PC-9 (cell line): ENCODE results near the gene PRSS3. TPM values are rescaled to one million over a fixed set of nuclear protein-coding genes. Genes with fewer than 3 reads are reported as not detected.
"Not testable (repeated sequence)": the region's sequence is repeated elsewhere in the genome, so short reads cannot be mapped to it uniquely, and the experiment has no call there.

Experiments used
- BruUV-seq: library from RNA; stranded (reverse); fragments of 400-500 nt; replicated peaks from 2 replicates; lab custom pipeline; 2021; lab: Mats Ljungman, UMichigan
- CTCF ChIA-PET: fragments of 300-600 bp; sonication (Branson Sonifier 250); formaldehyde crosslinking; loops from one replicate; lab custom pipeline; 2022; ENCODE audit warnings: antibody characterized with exemption; lab: Charles Lee
- POLR2A ChIA-PET: fragments of 300-600 bp; sonication (Branson Sonifier 250); formaldehyde crosslinking; loops from one replicate; lab custom pipeline; 2022; ENCODE audit warnings: antibody characterized with exemption; ENCODE audit not compliant: unreplicated experiment; lab: Charles Lee
- DNase-seq, 2 experiments: peaks; one replicate each; pipeline versions ENCODE4 v3.0.0 to v3.0.0-alpha.2; 2015 to 2022; ENCODE audit warnings: mixed read lengths in 1 of 2
- H2AFZ ChIP-seq: fragments of 200-600 bp; sonication (generic); 2 replicates; pipeline ENCODE4 v1.8.1; 2017; ENCODE audit warnings: antibody characterized with exemption
- H3F3A ChIP-seq: fragments of 200-600 bp; sonication (generic); 2 replicates; pipeline ENCODE4 v1.8.1; 2017; ENCODE audit warnings: antibody characterized with exemption, mild to moderate bottlenecking, low read depth; ENCODE audit not compliant: insufficient read depth
- H3K27ac ChIP-seq: fragments of 200-600 bp; sonication (generic); 2 replicates; pipeline ENCODE4 v1.6.1; 2016; ENCODE audit warnings: mixed run types
- H3K27me3 ChIP-seq: fragments of 200-600 bp; sonication (generic); 2 replicates; pipeline ENCODE4 v1.6.1; 2016; ENCODE audit warnings: low read depth, mixed run types; ENCODE audit not compliant: insufficient read depth
- H3K36me3 ChIP-seq: fragments of 200-600 bp; sonication (generic); 2 replicates; pipeline ENCODE4 v1.6.1; 2016; ENCODE audit warnings: low read depth, mixed run types
- H3K4me1 ChIP-seq: fragments of 200-600 bp; sonication (generic); replicated peaks from 2 replicates; pipeline ENCODE4 v1.6.1; 2016; ENCODE audit warnings: mixed run types; ENCODE audit not compliant: insufficient read depth
- H3K4me2 ChIP-seq: fragments of 200-600 bp; sonication (generic); 2 replicates; pipeline ENCODE4 v1.6.1; 2017; ENCODE audit warnings: mixed run types
- H3K4me3 ChIP-seq: fragments of 200-600 bp; sonication (generic); 2 replicates; pipeline ENCODE4 v1.6.1; 2016; ENCODE audit warnings: mixed run types
- H3K79me2 ChIP-seq: fragments of 200-600 bp; sonication (generic); 2 replicates; pipeline ENCODE4 v1.6.1; 2017; ENCODE audit warnings: low read depth, mixed run types
- H3K9me2 ChIP-seq: fragments of 200-600 bp; sonication (generic); 2 replicates; pipeline ENCODE4 v1.8.1; 2017; ENCODE audit warnings: mild to moderate bottlenecking; ENCODE audit not compliant: insufficient read depth
- H3K9me3 ChIP-seq: fragments of 200-600 bp; sonication (generic); 2 replicates; pipeline ENCODE4 v1.8.1; 2016; ENCODE audit warnings: low read depth; ENCODE audit not compliant: insufficient read depth
- H4K20me1 ChIP-seq: fragments of 200-600 bp; sonication (generic); 2 replicates; pipeline ENCODE4 v1.8.1; 2017; ENCODE audit not compliant: insufficient read depth
- EZH2 ChIP-seq: fragments of 200-600 bp; sonication (generic); IDR thresholded peaks from 2 replicates; pipeline ENCODE4 v1.8.0; 2017; ENCODE audit warnings: antibody characterized with exemption, low read depth
- intact Hi-C: fragments of 100-400 bp; cut with micrococcal nuclease; formaldehyde crosslinking; loops from one replicate; pipeline ENCODE4 v1.10.0; 2022; ENCODE audit not compliant: unreplicated experiment
- total RNA-seq: library from RNA; stranded (reverse); gene quantifications from 2 replicates; pipeline ENCODE4 v1.2.3, GENCODE V29; 2021
- TF ChIP-seq, protein P1 (sequence below): fragments of 200-600 bp; sonication (generic); conservative IDR thresholded peaks from 2 replicates; pipeline ENCODE4 v1.6.1; 2017; ENCODE audit warnings: mixed run types, antibody characterized with exemption, mild to moderate bottlenecking, moderate library complexity

The PRSS3 gene
- total RNA-seq, 1 experiment from 2014 or later: 1.6 TPM

- no peaks in the 10 kb centered on the region for H3K9me2 ChIP-seq
- peaks cover 11% of the 10 kb centered on the region; the same call in 1 of the 2 replicates for H3K79me2 ChIP-seq
- peak overlapping the region; percentile 77 for H3K27ac ChIP-seq
- TF ChIP-seq, protein P1, sequence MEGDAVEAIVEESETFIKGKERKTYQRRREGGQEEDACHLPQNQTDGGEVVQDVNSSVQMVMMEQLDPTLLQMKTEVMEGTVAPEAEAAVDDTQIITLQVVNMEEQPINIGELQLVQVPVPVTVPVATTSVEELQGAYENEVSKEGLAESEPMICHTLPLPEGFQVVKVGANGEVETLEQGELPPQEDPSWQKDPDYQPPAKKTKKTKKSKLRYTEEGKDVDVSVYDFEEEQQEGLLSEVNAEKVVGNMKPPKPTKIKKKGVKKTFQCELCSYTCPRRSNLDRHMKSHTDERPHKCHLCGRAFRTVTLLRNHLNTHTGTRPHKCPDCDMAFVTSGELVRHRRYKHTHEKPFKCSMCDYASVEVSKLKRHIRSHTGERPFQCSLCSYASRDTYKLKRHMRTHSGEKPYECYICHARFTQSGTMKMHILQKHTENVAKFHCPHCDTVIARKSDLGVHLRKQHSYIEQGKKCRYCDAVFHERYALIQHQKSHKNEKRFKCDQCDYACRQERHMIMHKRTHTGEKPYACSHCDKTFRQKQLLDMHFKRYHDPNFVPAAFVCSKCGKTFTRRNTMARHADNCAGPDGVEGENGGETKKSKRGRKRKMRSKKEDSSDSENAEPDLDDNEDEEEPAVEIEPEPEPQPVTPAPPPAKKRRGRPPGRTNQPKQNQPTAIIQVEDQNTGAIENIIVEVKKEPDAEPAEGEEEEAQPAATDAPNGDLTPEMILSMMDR: no peak
- no peak for TF ChIP-seq EZH2
- peak in 1 of 2 experiments; percentile 83 for DNase-seq
- peaks cover 22% of the 10 kb centered on the region for H3K4me1 ChIP-seq
- H3K27me3 ChIP-seq: no peaks in the 10 kb centered on the region
- H3K4me2 ChIP-seq: peak overlapping the region; percentile 60
- peaks cover 19% of the 10 kb centered on the region for H3F3A ChIP-seq
- no peak overlapping the region; the same call in 1 of the 2 replicates for H3K4me3 ChIP-seq
- H3K36me3 ChIP-seq: no peaks in the 10 kb centered on the region
- intact Hi-C loops: no loop called here
- no peaks in the 10 kb centered on the region for H3K9me3 ChIP-seq
- ChIA-PET CTCF (no interaction called here), POLR2A (no interaction called here)
- no peaks in the 10 kb centered on the region for H4K20me1 ChIP-seq
- BruUV-seq: no TSS peak
- H2AFZ ChIP-seq: no peak overlapping the region
Measured at GRCh38 chr9:33765411-33765810, 29.9 kb upstream of the PRSS3 start.

DNA sequence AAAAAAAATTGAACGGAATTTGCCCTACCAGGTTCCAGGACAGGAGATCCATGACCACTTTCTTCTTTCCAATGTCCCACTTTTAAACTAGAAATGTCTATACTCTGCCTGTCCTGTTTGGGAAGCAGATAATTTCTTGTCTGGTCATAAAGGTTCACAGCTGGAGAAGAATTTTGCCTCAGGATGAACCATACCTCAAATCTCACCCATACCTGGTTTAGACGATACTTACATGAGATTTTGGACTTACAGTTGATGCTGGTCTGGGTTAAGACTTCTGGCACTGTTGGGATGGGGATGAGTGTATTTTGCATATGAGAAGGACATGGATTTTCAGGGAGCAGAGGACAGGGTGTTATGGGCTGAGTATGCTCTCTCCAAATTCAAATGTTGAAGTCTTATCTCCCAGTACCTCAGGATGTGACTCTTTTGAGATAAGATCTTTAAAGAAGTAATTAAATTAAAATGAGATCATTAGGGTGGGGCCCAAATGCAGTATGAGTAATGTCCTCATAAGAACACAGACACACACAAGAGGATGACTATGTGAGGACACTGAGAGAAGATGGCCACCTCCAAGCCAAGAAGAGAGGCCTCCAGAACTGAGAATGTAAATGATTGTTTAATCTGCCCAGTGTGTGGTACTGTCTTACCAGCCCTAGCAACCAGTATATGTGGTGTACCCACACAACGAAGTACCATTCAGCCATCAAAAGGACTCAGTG, 25.0 kb upstream of the PRSS3 start:
- H2AFZ ChIP-seq, H3K79me2 ChIP-seq, H3K9me3 ChIP-seq, H3K36me3 ChIP-seq, H3K9me2 ChIP-seq, POLR2A ChIA-PET, H3K27me3 ChIP-seq, H4K20me1 ChIP-seq, intact Hi-C loops, BruUV-seq, H3K4me3 ChIP-seq, CTCF ChIA-PET: not testable (repeated sequence)
- peaks cover 23% of the 10 kb centered on the region for H3F3A ChIP-seq
- peak overlapping the region; percentile 10; the same call in 1 of the 2 replicates for H3K4me2 ChIP-seq
- H3K4me1 ChIP-seq: peaks cover 51% of the 10 kb centered on the region
- DNase-seq: peak in 1 of 2 experiments; percentile 66
- peak overlapping the region; percentile 62 for H3K27ac ChIP-seq

DNA sequence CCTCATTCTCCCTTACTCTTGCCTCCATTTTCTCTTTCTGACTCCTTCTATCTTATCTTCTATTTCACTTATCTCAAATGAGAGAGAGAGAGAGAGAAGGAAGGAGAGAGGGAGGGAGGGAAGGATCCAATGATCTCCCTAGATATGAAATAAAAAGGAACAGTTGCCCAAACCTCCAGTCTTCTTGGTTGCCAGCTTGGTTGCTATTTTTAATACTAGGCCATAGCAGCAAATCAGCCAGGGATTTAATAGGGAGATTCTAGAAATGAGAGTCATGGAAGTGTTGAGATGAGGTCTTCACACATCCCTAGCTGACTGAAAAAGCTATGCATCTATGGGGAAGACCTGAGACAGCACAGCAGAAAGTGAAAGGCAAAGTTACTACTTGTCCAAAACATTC, 22.2 kb upstream of the PRSS3 start:
- POLR2A ChIA-PET, H4K20me1 ChIP-seq, H3K9me3 ChIP-seq, BruUV-seq, DNase-seq, H3K27me3 ChIP-seq, H3K9me2 ChIP-seq, H3K79me2 ChIP-seq, CTCF ChIA-PET, H3K4me2 ChIP-seq, H2AFZ ChIP-seq, intact Hi-C loops, H3K4me3 ChIP-seq, H3K36me3 ChIP-seq: not testable (repeated sequence)
- peaks cover 50% of the 10 kb centered on the region for H3K4me1 ChIP-seq
- peak overlapping the region; percentile 77 for H3K27ac ChIP-seq
- H3F3A ChIP-seq: peaks cover 16% of the 10 kb centered on the region

DNA sequence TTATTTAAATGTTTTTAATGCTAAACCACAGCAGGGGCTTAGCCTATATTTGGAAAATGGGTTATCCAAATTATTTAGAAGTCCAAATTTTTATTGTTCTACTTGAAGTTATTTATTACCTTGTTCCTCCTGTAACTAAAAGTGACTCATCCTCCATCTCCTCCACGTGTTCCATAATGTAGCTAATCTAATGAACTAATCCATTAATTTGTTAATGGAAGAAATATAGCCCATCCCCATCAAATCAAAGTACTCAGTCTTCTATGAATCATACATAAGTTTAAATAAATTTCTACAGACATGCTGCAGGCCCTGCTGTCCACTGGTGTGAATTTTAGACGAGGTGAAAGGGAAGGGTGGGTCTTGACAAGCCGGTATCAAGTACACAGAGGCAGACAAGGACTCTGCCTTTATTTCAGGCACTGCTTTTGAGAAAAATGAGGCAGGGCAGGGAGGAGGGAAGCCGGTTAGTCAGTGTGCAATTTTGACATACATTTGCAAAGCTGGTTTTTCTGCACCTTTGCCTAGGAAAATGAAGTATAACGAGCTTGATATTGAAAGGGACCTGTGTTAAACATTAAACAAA, 21.2 kb upstream of the PRSS3 start:
- H3K9me3 ChIP-seq, H2AFZ ChIP-seq, CTCF ChIA-PET, BruUV-seq, H3K27me3 ChIP-seq, POLR2A ChIA-PET, H3K79me2 ChIP-seq, H4K20me1 ChIP-seq, H3K9me2 ChIP-seq, H3K4me3 ChIP-seq, intact Hi-C loops, H3K36me3 ChIP-seq: not testable (repeated sequence)
- peaks cover 20% of the 10 kb centered on the region for H3F3A ChIP-seq
- peak overlapping the region; percentile 77 for H3K27ac ChIP-seq
- peak in 1 of 2 experiments; percentile 78 for DNase-seq
- H3K4me2 ChIP-seq: peak overlapping the region; percentile 49
- H3K4me1 ChIP-seq: peaks cover 58% of the 10 kb centered on the region
